Measurements from ENCODE around the gene COL20A1.

DNA sequence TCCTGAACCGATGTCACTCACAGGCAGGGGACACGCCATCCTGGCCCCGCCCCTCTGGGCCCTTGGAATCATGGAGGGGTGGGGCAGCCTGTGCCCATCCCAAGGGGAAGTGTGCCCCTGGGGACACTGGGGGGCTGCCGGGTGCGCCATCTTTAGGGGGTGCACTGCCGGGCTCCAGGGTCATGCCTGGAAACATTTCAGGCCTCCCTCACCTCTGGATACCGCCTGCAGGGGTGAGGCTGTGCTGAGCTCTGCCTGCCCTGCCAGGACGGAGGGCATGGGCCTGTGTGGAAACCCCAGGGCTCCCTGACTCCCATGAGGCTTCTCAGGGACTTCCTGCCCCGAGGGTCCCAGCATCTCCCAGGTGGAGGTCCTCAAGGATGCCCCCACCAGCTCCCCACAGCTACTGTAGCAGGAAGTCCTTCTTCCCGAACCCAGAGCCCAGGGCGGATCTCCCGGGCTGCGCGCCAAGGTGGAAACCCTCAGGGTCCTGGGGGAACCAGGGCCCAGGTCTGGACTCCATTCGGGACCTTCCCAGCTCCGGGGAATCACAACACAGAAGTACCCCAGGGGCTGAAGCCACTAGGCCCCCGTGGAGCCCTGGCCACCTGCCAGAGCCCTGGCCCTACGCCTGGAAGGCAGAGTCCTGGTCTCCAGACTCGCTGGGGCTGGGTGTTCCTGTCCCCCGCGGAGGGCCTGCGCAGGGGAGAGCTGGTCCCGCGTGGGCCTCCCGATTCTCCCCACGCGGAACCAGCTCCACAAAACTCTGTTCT, 52.5 kb downstream of the COL20A1 start:
- TF ChIP-seq POLR2A (IDR thresholded peaks at IDR 0.05; ENCODE audit: extremely low read depth, insufficient read length) = no peak
- TF ChIP-seq, protein P1, sequence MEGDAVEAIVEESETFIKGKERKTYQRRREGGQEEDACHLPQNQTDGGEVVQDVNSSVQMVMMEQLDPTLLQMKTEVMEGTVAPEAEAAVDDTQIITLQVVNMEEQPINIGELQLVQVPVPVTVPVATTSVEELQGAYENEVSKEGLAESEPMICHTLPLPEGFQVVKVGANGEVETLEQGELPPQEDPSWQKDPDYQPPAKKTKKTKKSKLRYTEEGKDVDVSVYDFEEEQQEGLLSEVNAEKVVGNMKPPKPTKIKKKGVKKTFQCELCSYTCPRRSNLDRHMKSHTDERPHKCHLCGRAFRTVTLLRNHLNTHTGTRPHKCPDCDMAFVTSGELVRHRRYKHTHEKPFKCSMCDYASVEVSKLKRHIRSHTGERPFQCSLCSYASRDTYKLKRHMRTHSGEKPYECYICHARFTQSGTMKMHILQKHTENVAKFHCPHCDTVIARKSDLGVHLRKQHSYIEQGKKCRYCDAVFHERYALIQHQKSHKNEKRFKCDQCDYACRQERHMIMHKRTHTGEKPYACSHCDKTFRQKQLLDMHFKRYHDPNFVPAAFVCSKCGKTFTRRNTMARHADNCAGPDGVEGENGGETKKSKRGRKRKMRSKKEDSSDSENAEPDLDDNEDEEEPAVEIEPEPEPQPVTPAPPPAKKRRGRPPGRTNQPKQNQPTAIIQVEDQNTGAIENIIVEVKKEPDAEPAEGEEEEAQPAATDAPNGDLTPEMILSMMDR (IDR thresholded peaks at IDR 0.05; ENCODE audit: low read depth, low read length) = no peak
- TF ChIP-seq, protein P2, sequence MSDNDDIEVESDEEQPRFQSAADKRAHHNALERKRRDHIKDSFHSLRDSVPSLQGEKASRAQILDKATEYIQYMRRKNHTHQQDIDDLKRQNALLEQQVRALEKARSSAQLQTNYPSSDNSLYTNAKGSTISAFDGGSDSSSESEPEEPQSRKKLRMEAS (IDR thresholded peaks at IDR 0.05; ENCODE audit: low read depth, low read length) = no peak

All from NB4 (cell line).